H1 (cell line): Measurements from ENCODE around the gene GNLY. TPM values are rescaled to one million over a fixed set of nuclear protein-coding genes. Genes with fewer than 3 reads are reported as not detected.
A peak's percentile ranks its signal among the peaks of the same experiment; 100 is the strongest.

Experiments
- CTCF ChIA-PET: fragments of 300-600 bp; sonication (Branson Sonifier 250); formaldehyde crosslinking; loops from one replicate; lab custom pipeline; 2021; ENCODE audit not compliant: partially characterized antibody; lab: Charles Lee
- POLR2A ChIA-PET: fragments of 300-600 bp; sonication (Branson Sonifier 250); formaldehyde crosslinking; loops from one replicate; lab custom pipeline; 2021; ENCODE audit warnings: inconsistent platforms; ENCODE audit not compliant: partially characterized antibody; lab: Charles Lee
- DNase-seq, 2 experiments: peaks; one replicate each; pipeline versions ENCODE4 v3.0.0 to v3.0.0-alpha.2; 2010 to 2022; ENCODE audit warnings: low spot score in 2 of 2, low read depth in 1 of 2, mixed read lengths in 1 of 2
- FAIRE-seq: peaks from 2 replicates; lab custom pipeline; 2011; peaks lifted over from hg19 to GRCh38; lab: Jason Lieb, UNC
- H2AFZ ChIP-seq: 2 replicates; pipeline ENCODE4 v1.8.1; 2012; ENCODE audit warnings: low read length, inconsistent platforms
- H2AK5ac ChIP-seq: 2 replicates; pipeline ENCODE4 v1.6.1; 2013; ENCODE audit warnings: low read depth, low read length
- H2BK120ac ChIP-seq: replicated peaks from 2 replicates; pipeline ENCODE3; 2013; ENCODE audit warnings: low read depth, low read length, inconsistent platforms
- H2BK12ac ChIP-seq: 2 replicates; pipeline ENCODE4 v1.6.1; 2013; ENCODE audit warnings: low read depth, low read length
- H2BK15ac ChIP-seq: 2 replicates; pipeline ENCODE4 v1.6.1; 2013; ENCODE audit warnings: low read length
- H2BK20ac ChIP-seq: 2 replicates; pipeline ENCODE4 v1.6.1; 2013; ENCODE audit warnings: low read length
- H2BK5ac ChIP-seq: 2 replicates; pipeline ENCODE4 v1.6.1; 2013; ENCODE audit warnings: low read depth, low read length
- H3K14ac ChIP-seq: 2 replicates; pipeline ENCODE4 v1.6.1; 2013; ENCODE audit warnings: inconsistent platforms; ENCODE audit not compliant: insufficient read length
- H3K18ac ChIP-seq: 2 replicates; pipeline ENCODE4 v1.6.1; 2013; ENCODE audit warnings: low read length; ENCODE audit errors: extremely low read depth
- H3K23ac ChIP-seq: 2 replicates; pipeline ENCODE4 v1.6.1; 2013; ENCODE audit warnings: inconsistent platforms; ENCODE audit not compliant: insufficient read length
- H3K23me2 ChIP-seq: 2 replicates; pipeline ENCODE4 v1.6.1; 2013; ENCODE audit warnings: low read depth, low read length
- H3K27ac ChIP-seq: 2 replicates; pipeline ENCODE4 v1.6.1; 2011; ENCODE audit warnings: low read depth, low read length, inconsistent platforms
- H3K27me3 ChIP-seq, 4 experiments: replicated peaks in 1 of 4; 1 replicate in 1 of 4; 2 replicates in 3 of 4; pipeline versions ENCODE4 v1.6.1 to v1.8.1; 2011 to 2013; ENCODE audit warnings: low read length in 3 of 4, mild to moderate bottlenecking in 3 of 4, inconsistent platforms in 2 of 4, mixed read lengths in 2 of 4, moderate library complexity in 1 of 4; ENCODE audit not compliant: control insufficient read depth in 3 of 4, insufficient read depth in 3 of 4; ENCODE audit errors: extremely low read depth in 1 of 4
- H3K36me3 ChIP-seq, 4 experiments: 2 replicates each; pipeline versions ENCODE4 v1.6.1 to v1.8.1; 2011 to 2013; ENCODE audit warnings: mild to moderate bottlenecking in 4 of 4, low read length in 3 of 4, moderate library complexity in 2 of 4, control low read depth in 1 of 4, inconsistent platforms in 1 of 4; ENCODE audit not compliant: insufficient read depth in 4 of 4, control insufficient read depth in 2 of 4
- H3K4ac ChIP-seq: replicated peaks from 2 replicates; pipeline ENCODE3; 2013; ENCODE audit warnings: low read length, low read depth, mixed read lengths, inconsistent platforms; ENCODE audit not compliant: insufficient read length
- H3K4me1 ChIP-seq, 4 experiments: replicated peaks in 1 of 4; 1 replicate in 1 of 4; 2 replicates in 3 of 4; pipeline versions ENCODE4 v1.6.1 to v1.8.1; 2011 to 2013; ENCODE audit warnings: low read length in 3 of 4, inconsistent platforms in 2 of 4, mixed read lengths in 1 of 4; ENCODE audit not compliant: insufficient read depth in 4 of 4, control insufficient read depth in 3 of 4
- H3K4me2 ChIP-seq, 2 experiments: 2 replicates each; pipeline versions ENCODE4 v1.6.1 to v1.8.1; 2011 to 2013; ENCODE audit warnings: low read depth in 2 of 2, low read length in 2 of 2, control low read depth in 1 of 2, inconsistent platforms in 1 of 2, mild to moderate bottlenecking in 1 of 2; ENCODE audit not compliant: insufficient read depth in 1 of 2
- H3K4me3 ChIP-seq, 4 experiments: fragments of 200-600, 300-600 bp in 1 of 4; sonication (generic), shearing (Covaris generic), sonication (Bioruptor Twin) in 1 of 4; 2 replicates each; pipeline versions ENCODE4 v1.5.1 to v1.8.1; 2011 to 2016; ENCODE audit warnings: low read length in 4 of 4, low read depth in 3 of 4, control low read depth in 2 of 4, inconsistent platforms in 2 of 4, mild to moderate bottlenecking in 2 of 4, mixed read lengths in 1 of 4, moderate library complexity in 1 of 4; ENCODE audit not compliant: insufficient read depth in 2 of 4; ENCODE audit errors: extremely low read depth in 1 of 4
- H3K56ac ChIP-seq: replicated peaks from 2 replicates; pipeline ENCODE3; 2013; ENCODE audit warnings: low read depth, mild to moderate bottlenecking, mixed read lengths, low read length, inconsistent platforms; ENCODE audit not compliant: insufficient read length
- H3K79me1 ChIP-seq: 2 replicates; pipeline ENCODE4 v1.6.1; 2013; ENCODE audit warnings: low read depth, low read length, control low read depth
- H3K79me2 ChIP-seq, 2 experiments: 2 replicates each; pipeline versions ENCODE4 v1.6.1 to v1.8.1; 2012 to 2013; ENCODE audit warnings: low read length in 2 of 2, mild to moderate bottlenecking in 2 of 2, inconsistent platforms in 1 of 2; ENCODE audit not compliant: insufficient read depth in 2 of 2, control insufficient read depth in 1 of 2
- H3K9ac ChIP-seq, 4 experiments: replicated peaks in 1 of 4; 1 replicate in 1 of 4; 2 replicates in 3 of 4; pipeline versions ENCODE4 v1.6.1 to v1.8.1; 2011 to 2013; ENCODE audit warnings: low read depth in 3 of 4, low read length in 3 of 4, control low read depth in 2 of 4, mild to moderate bottlenecking in 2 of 4, moderate library complexity in 2 of 4, inconsistent platforms in 1 of 4; ENCODE audit errors: extremely low read depth in 1 of 4
- H3K9me3 ChIP-seq, 2 experiments: 2 replicates each; pipeline versions ENCODE4 v1.6.1 to v1.8.1; 2012 to 2013; ENCODE audit warnings: mild to moderate bottlenecking in 2 of 2, moderate library complexity in 2 of 2, control low read depth in 1 of 2, inconsistent platforms in 1 of 2, low read depth in 1 of 2, low read length in 1 of 2, mixed read lengths in 1 of 2; ENCODE audit not compliant: insufficient read depth in 2 of 2
- H4K20me1 ChIP-seq, 2 experiments: replicated peaks in 1 of 2; 2 replicates each; pipeline versions ENCODE3 to v1.8.1; 2011 to 2013; ENCODE audit warnings: inconsistent platforms in 2 of 2, low read length in 2 of 2, mild to moderate bottlenecking in 1 of 2; ENCODE audit not compliant: insufficient read depth in 2 of 2, control insufficient read depth in 1 of 2
- H4K5ac ChIP-seq: 2 replicates; pipeline ENCODE4 v1.6.1; 2013; ENCODE audit warnings: low read length, low read depth, mixed read lengths, inconsistent platforms; ENCODE audit not compliant: insufficient read length
- H4K8ac ChIP-seq: 2 replicates; pipeline ENCODE4 v1.8.0; 2013; ENCODE audit warnings: mild to moderate bottlenecking, moderate library complexity, low read length, inconsistent platforms; ENCODE audit not compliant: insufficient read depth; ENCODE audit errors: extremely low read depth
- H4K91ac ChIP-seq: replicated peaks from 2 replicates; pipeline ENCODE3; 2013; ENCODE audit warnings: low read length, mixed read lengths, inconsistent platforms; ENCODE audit not compliant: insufficient read length
- ASH2L ChIP-seq: fragments of 200-600, 300-600 bp; sonication (generic); IDR thresholded peaks from one replicate; pipeline ENCODE4 v1.7.1; 2017; ENCODE audit warnings: low read length
- GABPA ChIP-seq: IDR thresholded peaks from 2 replicates; pipeline ENCODE4 v1.6.1; 2011; ENCODE audit warnings: mild to moderate bottlenecking, low read length, moderate library complexity, borderline replicate concordance; ENCODE audit not compliant: insufficient read depth
- KDM1A ChIP-seq: fragments of 200-600, 300-600 bp; sonication (generic); IDR thresholded peaks from 2 replicates; pipeline ENCODE4 v1.7.1; 2016; ENCODE audit warnings: mild to moderate bottlenecking, low read length, borderline replicate concordance
- SP1 ChIP-seq: IDR thresholded peaks from 2 replicates; pipeline ENCODE4 v1.6.1; 2011; ENCODE audit warnings: low read depth, low read length
- TEAD4 ChIP-seq: IDR thresholded peaks from 2 replicates; pipeline ENCODE4 v1.6.1; 2012; ENCODE audit warnings: low read depth, low read length, inconsistent platforms, mixed read lengths
- WGBS, 2 experiments: shearing (Covaris generic) in 1 of 2; methylation state at CpG; one replicate each; pipeline versions ENCODE4 v1.1.6 to v1.1.7; 2013 to 2015; ENCODE audit warnings: low lambda C conversion rate in 2 of 2, mixed read lengths in 2 of 2, inconsistent platforms in 1 of 2, low coverage in 1 of 2, missing lambda C conversion rate in 1 of 2; ENCODE audit not compliant: insufficient replicate concordance in 2 of 2, insufficient coverage in 1 of 2, insufficient read length in 1 of 2; ENCODE audit errors: extremely low coverage in 1 of 2, missing lambda C conversion rate in 1 of 2; 5-methylcytosine and 5-hydroxymethylcytosine counted together
- polyA plus RNA-seq, 7 experiments: library from polyadenylated mRNA; depleted of rRNA in 3 of 7; stranded (reverse) in 5 of 7; unstranded in 2 of 7; fragments of >200 nt in 5 of 7; fragments of 200-250 nt in 2 of 7; gene quantifications; 1 replicate in 5 of 7; 2 replicates in 1 of 7; 4 replicates in 1 of 7; pipeline versions ENCODE4 v1.2.1 to v1.2.3, GENCODE V29; 2011 to 2013; ENCODE audit warnings: missing spikeins in 2 of 7, mixed read lengths in 2 of 7
- total RNA-seq: library from RNA; stranded (reverse); fragmentation: NEBNext Ultra II Directional; extraction: Animal tissue kit (Norgen Biotek cat#: 25700); gene quantifications from 2 replicates; pipeline ENCODE4 v1.2.1, GENCODE V29; 2021
- TF ChIP-seq, protein P1 (sequence below): IDR thresholded peaks from 2 replicates; pipeline ENCODE4 v1.6.1; 2012; ENCODE audit warnings: inconsistent platforms
- TF ChIP-seq, protein P2 (sequence below), 3 experiments: IDR thresholded peaks; 1 replicate in 2 of 3; 2 replicates in 1 of 3; pipeline versions ENCODE4 v1.5.1 to v1.6.1; 2011; ENCODE audit warnings: low read length in 3 of 3, mild to moderate bottlenecking in 3 of 3, inconsistent platforms in 2 of 3, low read depth in 1 of 3, moderate library complexity in 1 of 3; ENCODE audit not compliant: insufficient read depth in 1 of 3; ENCODE audit errors: control extremely low read depth in 1 of 3

Gene GNLY
- total and polyA plus RNA-seq, 2 of the 8 experiments (the other 6 are each of a cell fraction or from before 2014, with no cell fraction given), result 0.03 TPM; not detected in 1

DNA sequence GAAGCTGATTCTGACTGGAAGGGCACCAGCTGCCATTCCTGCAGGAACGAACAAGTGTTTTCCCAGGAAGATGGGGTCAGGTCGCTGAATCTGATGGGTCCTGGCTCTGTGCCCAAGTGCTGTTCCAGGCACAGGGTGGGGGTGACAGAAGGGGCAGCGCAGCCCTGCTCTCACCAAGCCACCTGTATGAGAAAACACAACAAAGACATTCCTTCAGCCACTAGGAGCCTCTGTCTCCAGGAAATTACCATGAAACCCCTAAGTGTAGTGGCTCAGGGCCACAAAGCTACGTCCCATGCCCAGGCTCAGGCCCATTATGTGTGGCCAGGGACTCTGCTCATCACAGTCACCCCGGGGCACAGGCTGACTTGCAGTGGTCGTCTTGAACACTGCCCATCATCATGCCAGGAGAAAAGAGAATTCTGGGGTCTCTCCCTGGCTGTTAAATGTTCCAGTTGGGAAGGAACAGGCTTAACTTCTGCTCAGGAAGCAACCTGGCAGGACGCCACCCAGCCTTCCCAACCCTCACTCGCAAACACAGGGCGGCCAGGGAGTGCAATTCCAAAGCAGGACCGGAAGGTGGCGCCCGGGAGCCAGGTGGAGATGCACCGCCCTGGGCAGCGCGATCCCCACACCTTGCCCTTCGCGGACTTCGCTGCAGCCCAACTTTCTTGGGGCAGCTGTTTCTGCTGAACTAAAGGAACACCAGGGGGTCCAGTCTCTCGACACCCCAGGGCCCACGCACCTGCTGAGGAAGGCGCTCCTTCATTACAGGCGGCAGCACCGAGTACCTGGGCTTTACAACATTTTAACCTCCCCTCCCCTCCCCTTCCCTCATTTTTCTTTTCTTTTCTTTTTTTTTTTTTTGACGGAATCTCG, 15.1 kb upstream of the GNLY start:
- H4K5ac ChIP-seq, result peak overlapping the region; percentile 41
- H4K91ac ChIP-seq, result peak overlapping the region; percentile 72
- H3K36me3 ChIP-seq, result no peaks in the 10 kb centered on the region
- no peak overlapping the region for H3K23ac ChIP-seq
- no peak for FAIRE-seq
- no peaks in the 10 kb centered on the region; a peak in 1 of 7 replicates for H3K27me3 ChIP-seq
- H3K9me3 ChIP-seq, result no peaks in the 10 kb centered on the region
- H3K14ac ChIP-seq, result no peak overlapping the region
- peak; percentile 38 to 97 for DNase-seq
- H3K4me2 ChIP-seq, result peak overlapping the region in 1 of 2 experiments; percentile 64; a peak in 3 of 4 replicates
- no peak overlapping the region for H3K56ac ChIP-seq
- no peaks in the 10 kb centered on the region for H4K20me1 ChIP-seq
- H3K23me2 ChIP-seq, result no peaks in the 10 kb centered on the region
- no peaks in the 10 kb centered on the region for H3K79me2 ChIP-seq
- peak overlapping the region; percentile 19 for H2BK15ac ChIP-seq
- H3K4me1 ChIP-seq, result peaks cover 0 to 7% (median 1%) of the 10 kb centered on the region in 4 experiments; a peak in 1 of 7 replicates
- H2BK120ac ChIP-seq, result no peak overlapping the region
- H2AFZ ChIP-seq, result peak overlapping the region; percentile 87; the same call in 1 of the 2 replicates
- H2BK5ac ChIP-seq, result peak overlapping the region; percentile 60; the same call in 1 of the 2 replicates
- H2BK12ac ChIP-seq, result peak overlapping the region; percentile 68; the same call in 1 of the 2 replicates
- H3K79me1 ChIP-seq, result no peaks in the 10 kb centered on the region
- POLR2A ChIA-PET, result interaction anchor here (0.6 to 2.2 kb wide), 6 partner anchors 16 to 67 kb away, joined by 3 to 10 read pairs (median 3); partner anchors contain the start of gene C2orf68
- H3K18ac ChIP-seq, result peak overlapping the region; percentile 51; the same call in 1 of the 2 replicates
- no peak overlapping the region for H2AK5ac ChIP-seq
- CTCF ChIA-PET, result interaction anchor here (0.8 to 7.5 kb wide), 31 partner anchors 8 to 135 kb away, joined by 3 to 80 read pairs (median 5); partner anchors contain the start of gene GNLY
- peak overlapping the region; percentile 63 for H3K4ac ChIP-seq
- no peak overlapping the region for H3K27ac ChIP-seq
- no peak overlapping the region for H3K9ac ChIP-seq
- H3K4me3 ChIP-seq, result peak overlapping the region in 1 of 4 experiments; percentile 45; a peak in 1 of 8 replicates
- H4K8ac ChIP-seq, result peak overlapping the region; percentile 84; the same call in 1 of the 2 replicates
- 23% methylated on average over 23 of the region's 25 CpGs; no CpG with 5 or more reads in 1 of the 2 experiments for WGBS, 2 experiments
- H2BK20ac ChIP-seq, result no peak overlapping the region
- TF ChIP-seq, protein P1, sequence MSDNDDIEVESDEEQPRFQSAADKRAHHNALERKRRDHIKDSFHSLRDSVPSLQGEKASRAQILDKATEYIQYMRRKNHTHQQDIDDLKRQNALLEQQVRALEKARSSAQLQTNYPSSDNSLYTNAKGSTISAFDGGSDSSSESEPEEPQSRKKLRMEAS, result peak; percentile 18; the same call in 1 of the 2 replicates
- TF ChIP-seq KDM1A (peak; percentile 51; the same call in 1 of the 2 replicates), TEAD4 (peak; percentile 23; the same call in 1 of the 2 replicates), ASH2L (peak; percentile 55), GABPA (0 out of 2 replicates have a peak, but pooled peaks have one; percentile 42), SP1 (no peak)
- TF ChIP-seq, protein P2, sequence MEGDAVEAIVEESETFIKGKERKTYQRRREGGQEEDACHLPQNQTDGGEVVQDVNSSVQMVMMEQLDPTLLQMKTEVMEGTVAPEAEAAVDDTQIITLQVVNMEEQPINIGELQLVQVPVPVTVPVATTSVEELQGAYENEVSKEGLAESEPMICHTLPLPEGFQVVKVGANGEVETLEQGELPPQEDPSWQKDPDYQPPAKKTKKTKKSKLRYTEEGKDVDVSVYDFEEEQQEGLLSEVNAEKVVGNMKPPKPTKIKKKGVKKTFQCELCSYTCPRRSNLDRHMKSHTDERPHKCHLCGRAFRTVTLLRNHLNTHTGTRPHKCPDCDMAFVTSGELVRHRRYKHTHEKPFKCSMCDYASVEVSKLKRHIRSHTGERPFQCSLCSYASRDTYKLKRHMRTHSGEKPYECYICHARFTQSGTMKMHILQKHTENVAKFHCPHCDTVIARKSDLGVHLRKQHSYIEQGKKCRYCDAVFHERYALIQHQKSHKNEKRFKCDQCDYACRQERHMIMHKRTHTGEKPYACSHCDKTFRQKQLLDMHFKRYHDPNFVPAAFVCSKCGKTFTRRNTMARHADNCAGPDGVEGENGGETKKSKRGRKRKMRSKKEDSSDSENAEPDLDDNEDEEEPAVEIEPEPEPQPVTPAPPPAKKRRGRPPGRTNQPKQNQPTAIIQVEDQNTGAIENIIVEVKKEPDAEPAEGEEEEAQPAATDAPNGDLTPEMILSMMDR (IDR thresholded peaks at IDR 0.05; ENCODE audit: control extremely low read depth in 1 of 3, insufficient read depth in 1 of 3, low read depth in 1 of 3, low read length in 3 of 3), result peak; percentile 95 to 99 (median 98)
